ENCODE data around the gene RTL10.

Gene RTL10

GRCh38 chr22:19890502-19891316 lies 36.0 kb upstream of the RTL10 start:
- H3K27ac ChIP-seq, result peak overlapping the region; percentile 84
- H3K9me3 ChIP-seq (ENCODE audit: control insufficient read depth, low read length), result no peaks in the 10 kb centered on the region
- H3K79me2 ChIP-seq, result no peaks in the 10 kb centered on the region
- peak overlapping the region; percentile 67 for H3K4me2 ChIP-seq (ENCODE audit: low read length)
- H3K4me1 ChIP-seq, result peaks cover 27% of the 10 kb centered on the region
- no peak overlapping the region for H2AFZ ChIP-seq
- no peaks in the 10 kb centered on the region for H3K36me3 ChIP-seq (ENCODE audit: control insufficient read depth, insufficient read depth, low read length)
- H3K27me3 ChIP-seq (ENCODE audit: control insufficient read depth, insufficient read depth, low read length), result no peaks in the 10 kb centered on the region
- H3K9ac ChIP-seq, result no peak overlapping the region
- H3K4me3 ChIP-seq (ENCODE audit: low read depth, low read length), result no peak overlapping the region
- TF ChIP-seq, protein P1, sequence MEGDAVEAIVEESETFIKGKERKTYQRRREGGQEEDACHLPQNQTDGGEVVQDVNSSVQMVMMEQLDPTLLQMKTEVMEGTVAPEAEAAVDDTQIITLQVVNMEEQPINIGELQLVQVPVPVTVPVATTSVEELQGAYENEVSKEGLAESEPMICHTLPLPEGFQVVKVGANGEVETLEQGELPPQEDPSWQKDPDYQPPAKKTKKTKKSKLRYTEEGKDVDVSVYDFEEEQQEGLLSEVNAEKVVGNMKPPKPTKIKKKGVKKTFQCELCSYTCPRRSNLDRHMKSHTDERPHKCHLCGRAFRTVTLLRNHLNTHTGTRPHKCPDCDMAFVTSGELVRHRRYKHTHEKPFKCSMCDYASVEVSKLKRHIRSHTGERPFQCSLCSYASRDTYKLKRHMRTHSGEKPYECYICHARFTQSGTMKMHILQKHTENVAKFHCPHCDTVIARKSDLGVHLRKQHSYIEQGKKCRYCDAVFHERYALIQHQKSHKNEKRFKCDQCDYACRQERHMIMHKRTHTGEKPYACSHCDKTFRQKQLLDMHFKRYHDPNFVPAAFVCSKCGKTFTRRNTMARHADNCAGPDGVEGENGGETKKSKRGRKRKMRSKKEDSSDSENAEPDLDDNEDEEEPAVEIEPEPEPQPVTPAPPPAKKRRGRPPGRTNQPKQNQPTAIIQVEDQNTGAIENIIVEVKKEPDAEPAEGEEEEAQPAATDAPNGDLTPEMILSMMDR (IDR thresholded peaks at IDR 0.05), result no peak

- no peak overlapping the region for H3K9ac ChIP-seq
- H3K27me3 ChIP-seq (ENCODE audit: control insufficient read depth, insufficient read depth, low read length), result no peaks in the 10 kb centered on the region
- H3K4me1 ChIP-seq, result peaks cover 27% of the 10 kb centered on the region
- H3K79me2 ChIP-seq, result no peaks in the 10 kb centered on the region
- no peak overlapping the region for H3K4me3 ChIP-seq (ENCODE audit: low read depth, low read length)
- H2AFZ ChIP-seq, result no peak overlapping the region
- no peaks in the 10 kb centered on the region for H3K36me3 ChIP-seq (ENCODE audit: control insufficient read depth, insufficient read depth, low read length)
- no peak overlapping the region for H3K4me2 ChIP-seq (ENCODE audit: low read length)
- H3K27ac ChIP-seq, result no peak overlapping the region
- H3K9me3 ChIP-seq (ENCODE audit: control insufficient read depth, low read length), result no peaks in the 10 kb centered on the region
- TF ChIP-seq, protein P1 (IDR thresholded peaks at IDR 0.05), result no peak
These were observed 35.3 kb upstream of the RTL10 start for GRCh38 chr22:19889951-19890350.

DNA sequence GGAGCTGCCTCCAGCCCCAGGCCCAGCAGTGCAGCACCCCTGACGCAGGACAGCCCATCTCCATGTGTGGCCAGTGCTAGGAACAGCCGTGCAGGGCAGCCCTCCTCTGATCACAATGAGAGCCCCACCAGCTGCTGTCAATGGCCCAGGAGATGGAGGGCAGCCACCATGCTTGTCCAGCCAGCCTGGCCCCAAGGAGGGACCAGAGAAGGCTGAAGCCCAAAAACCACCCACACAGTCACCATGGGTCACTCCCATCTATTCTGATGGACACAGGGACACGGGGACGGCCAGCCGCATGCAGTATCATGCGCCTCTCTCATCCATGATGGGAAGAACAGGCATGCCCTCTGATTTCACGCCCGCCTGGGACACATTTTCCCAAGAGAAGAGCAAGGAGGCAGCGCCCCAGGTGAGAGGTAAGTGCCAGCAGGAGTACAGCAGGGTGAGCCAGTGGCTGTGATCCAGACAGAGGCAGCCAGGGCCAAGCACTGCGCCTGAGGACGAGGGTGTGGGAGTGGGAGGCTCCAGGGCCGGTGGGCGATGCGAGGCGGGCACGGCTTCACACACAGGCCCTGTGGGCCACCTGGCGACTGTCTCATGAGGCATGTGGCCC lies 33.6 kb upstream of the RTL10 start:
- Histone ChIP-seq H3K27ac (no peak overlapping the region), H2AFZ (no peak overlapping the region), H3K4me1 (peaks cover 27% of the 10 kb centered on the region), H3K9ac (no peak overlapping the region), H3K79me2 (no peaks in the 10 kb centered on the region), H3K4me2 (ENCODE audit: low read length) (no peak overlapping the region), H3K4me3 (ENCODE audit: low read depth, low read length) (no peak overlapping the region), H3K9me3 (ENCODE audit: control insufficient read depth, low read length) (no peaks in the 10 kb centered on the region), H3K36me3 (ENCODE audit: control insufficient read depth, insufficient read depth, low read length) (no peaks in the 10 kb centered on the region), H3K27me3 (ENCODE audit: control insufficient read depth, insufficient read depth, low read length) (no peaks in the 10 kb centered on the region)
- TF ChIP-seq, protein P1 (IDR thresholded peaks at IDR 0.05), result no peak

DNA sequence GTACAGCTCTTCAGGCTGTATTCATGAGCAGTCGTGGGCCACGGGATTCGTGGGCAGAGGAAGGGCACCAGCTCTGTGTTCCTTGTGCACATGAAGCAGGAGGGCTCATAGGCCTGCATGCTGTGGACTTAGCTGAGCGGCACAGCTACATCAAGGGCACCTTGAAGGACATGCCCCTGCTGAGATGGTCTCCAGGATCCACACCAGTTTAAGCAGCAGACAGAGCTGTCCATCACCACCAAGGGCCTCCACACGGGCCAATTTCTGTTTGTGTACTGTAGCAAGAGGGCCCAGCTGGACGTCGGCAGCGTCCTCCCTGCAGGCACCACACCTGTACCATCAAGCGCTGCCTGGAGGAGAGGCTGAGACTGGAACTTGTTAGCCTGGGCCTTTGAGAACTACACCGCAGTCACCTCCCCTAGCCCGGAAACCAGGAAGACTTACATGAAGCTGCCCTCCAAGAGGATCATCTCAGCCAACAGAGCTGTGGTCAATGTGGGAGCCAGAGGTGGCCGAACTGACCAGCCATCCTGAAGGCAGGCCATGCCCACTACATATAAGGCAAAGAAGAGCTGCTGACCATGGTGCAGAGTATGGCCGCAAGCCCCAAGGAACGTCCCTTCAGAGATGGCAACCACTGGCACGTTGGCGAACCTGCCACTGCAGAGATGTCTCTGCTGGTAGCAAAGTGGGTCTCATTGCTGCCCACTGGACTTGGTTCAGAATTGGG lies 32.7 kb upstream of the RTL10 start:
- H2AFZ ChIP-seq, result no peak overlapping the region
- no peaks in the 10 kb centered on the region for H3K36me3 ChIP-seq (ENCODE audit: control insufficient read depth, insufficient read depth, low read length)
- no peak overlapping the region for H3K4me3 ChIP-seq (ENCODE audit: low read depth, low read length)
- H3K79me2 ChIP-seq, result no peaks in the 10 kb centered on the region
- H3K4me1 ChIP-seq, result peaks cover 21% of the 10 kb centered on the region
- no peak overlapping the region for H3K9ac ChIP-seq
- no peaks in the 10 kb centered on the region for H3K9me3 ChIP-seq (ENCODE audit: control insufficient read depth, low read length)
- TF ChIP-seq, protein P1 (IDR thresholded peaks at IDR 0.05), result no peak
- no peaks in the 10 kb centered on the region for H3K27me3 ChIP-seq (ENCODE audit: control insufficient read depth, insufficient read depth, low read length)
- no peak overlapping the region for H3K4me2 ChIP-seq (ENCODE audit: low read length)
- H3K27ac ChIP-seq, result peak overlapping the region; percentile 47
